H1 (cell line): ENCODE measurements around the gene AFF4. TPM values are rescaled to one million over a fixed set of nuclear protein-coding genes. Genes with fewer than 3 reads are reported as not detected.

ENCODE experiments used
- BACH1 ChIP-seq: IDR thresholded peaks from 2 replicates; pipeline ENCODE4 v1.6.1; 2012; ENCODE audit warnings: low read length, improper control_type of control experiment
- CREB1 ChIP-seq: IDR thresholded peaks from 2 replicates; pipeline ENCODE4 v1.6.1; 2012; ENCODE audit warnings: inconsistent platforms
- EGR1 ChIP-seq: IDR thresholded peaks from 2 replicates; pipeline ENCODE4 v1.6.1; 2011; ENCODE audit warnings: low read depth, low read length, borderline replicate concordance
- PHF8 ChIP-seq: fragments of 200-600 bp; sonication (generic); conservative IDR thresholded peaks from 2 replicates; pipeline ENCODE4 v1.7.1; 2012; ENCODE audit warnings: low read depth, mild to moderate bottlenecking, inconsistent platforms, low read length, moderate library complexity
- POLR2A ChIP-seq, 2 experiments: IDR thresholded peaks; 1 replicate in 1 of 2; 2 replicates in 1 of 2; pipeline ENCODE4 v1.6.1; 2011; ENCODE audit warnings: low read depth in 2 of 2, low read length in 2 of 2, mild to moderate bottlenecking in 2 of 2; ENCODE audit errors: control extremely low read depth in 1 of 2
- RAD21 ChIP-seq, 2 experiments: IDR thresholded peaks in 1 of 2; conservative IDR thresholded peaks in 1 of 2; 2 replicates each; pipeline ENCODE4 v1.6.1; 2011; ENCODE audit warnings: low read depth in 2 of 2, low read length in 2 of 2, improper control_type of control experiment in 1 of 2, inconsistent platforms in 1 of 2, mild to moderate bottlenecking in 1 of 2, moderate library complexity in 1 of 2
- RXRA ChIP-seq: IDR thresholded peaks from 2 replicates; pipeline ENCODE4 v1.6.1; 2011; ENCODE audit warnings: low read depth, mild to moderate bottlenecking, low read length, moderate library complexity; ENCODE audit not compliant: insufficient read depth
- SIRT6 ChIP-seq: IDR thresholded peaks from one replicate; pipeline ENCODE4 v1.7.1; 2012; ENCODE audit warnings: low read length, inconsistent platforms
- SIX5 ChIP-seq: IDR thresholded peaks from 2 replicates; pipeline ENCODE4 v1.6.1; 2011; ENCODE audit warnings: mild to moderate bottlenecking, low read depth, low read length
- TAF7 ChIP-seq: optimal IDR thresholded peaks from 2 replicates; pipeline ENCODE3; 2011; ENCODE audit warnings: low read depth, mild to moderate bottlenecking, inconsistent platforms, low read length, moderate library complexity, borderline replicate concordance
- polyA plus RNA-seq, 7 experiments: library from polyadenylated mRNA; depleted of rRNA in 3 of 7; stranded (reverse) in 5 of 7; unstranded in 2 of 7; fragments of >200 nt in 5 of 7; fragments of 200-250 nt in 2 of 7; gene quantifications; 1 replicate in 5 of 7; 2 replicates in 1 of 7; 4 replicates in 1 of 7; pipeline versions ENCODE4 v1.2.1 to v1.2.3, GENCODE V29; 2011 to 2013; ENCODE audit warnings: missing spikeins in 2 of 7, mixed read lengths in 2 of 7
- total RNA-seq: library from RNA; stranded (reverse); fragmentation: NEBNext Ultra II Directional; extraction: Animal tissue kit (Norgen Biotek cat#: 25700); gene quantifications from 2 replicates; pipeline ENCODE4 v1.2.1, GENCODE V29; 2021
- TF ChIP-seq, protein P1 (sequence below): IDR thresholded peaks from 2 replicates; pipeline ENCODE4 v1.6.1; 2011; ENCODE audit warnings: low read depth, mild to moderate bottlenecking, low read length; ENCODE audit not compliant: insufficient read depth

Gene AFF4
- total and polyA plus RNA-seq, 2 of the 8 experiments (the other 6 are each of a cell fraction or from before 2014, with no cell fraction given), result 12.0 to 61.4 TPM

- TF ChIP-seq BACH1 (no peak; the same call in none of the 2 replicates), TAF7 (no peak), SIX5 (0 out of 2 replicates have a peak, but pooled peaks have one; percentile 19), RXRA (no peak), PHF8 (peak; percentile 95), POLR2A (IDR thresholded peaks at IDR 0.05; ENCODE audit: control extremely low read depth in 1 of 2, low read depth in 2 of 2, low read length in 2 of 2) (peak; percentile 82 to 93; a peak in 2 of 3 replicates), CREB1 (peak; percentile 96), RAD21 (IDR thresholded peaks at IDR 0.05 in 1 of 2, conservative IDR thresholded peaks at IDR 0.05 in 1 of 2; ENCODE audit: low read depth in 2 of 2, low read length in 2 of 2) (peak; percentile 61 to 70), EGR1 (peak; percentile 39; the same call in 1 of the 2 replicates), SIRT6 (no peak)
- TF ChIP-seq, protein P1, sequence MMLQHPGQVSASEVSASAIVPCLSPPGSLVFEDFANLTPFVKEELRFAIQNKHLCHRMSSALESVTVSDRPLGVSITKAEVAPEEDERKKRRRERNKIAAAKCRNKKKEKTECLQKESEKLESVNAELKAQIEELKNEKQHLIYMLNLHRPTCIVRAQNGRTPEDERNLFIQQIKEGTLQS, result no peak
Observed at GRCh38 chr5:132866342-132867045, 96.9 kb downstream of the AFF4 start, which contains the start of the genes GDF9 and UQCRQ (continued).
